AG09309 (cell line): ENCODE results near the gene C5.
A peak's percentile ranks its signal among the peaks of the same experiment; 100 is the strongest.
"Not testable (repeated sequence)": the region's sequence is repeated elsewhere in the genome, so short reads cannot be mapped to it uniquely, and the experiment has no call there.

ENCODE experiments used
- DNase-seq: peaks from one replicate; pipeline ENCODE4 v3.0.0-alpha.2; 2010; ENCODE audit warnings: low read depth
- H3K4me3 ChIP-seq: 2 replicates; pipeline ENCODE4 v1.5.1; 2011; ENCODE audit warnings: mild to moderate bottlenecking, low read depth, low read length, moderate library complexity; ENCODE audit not compliant: control insufficient read depth
- TF ChIP-seq, protein P1 (sequence below): IDR thresholded peaks from 2 replicates; pipeline ENCODE4 v1.5.1; 2011; ENCODE audit warnings: mild to moderate bottlenecking, low read depth, low read length, inconsistent platforms; ENCODE audit not compliant: insufficient read depth, control insufficient read depth; ENCODE audit errors: missing control alignments

The C5 gene

DNA sequence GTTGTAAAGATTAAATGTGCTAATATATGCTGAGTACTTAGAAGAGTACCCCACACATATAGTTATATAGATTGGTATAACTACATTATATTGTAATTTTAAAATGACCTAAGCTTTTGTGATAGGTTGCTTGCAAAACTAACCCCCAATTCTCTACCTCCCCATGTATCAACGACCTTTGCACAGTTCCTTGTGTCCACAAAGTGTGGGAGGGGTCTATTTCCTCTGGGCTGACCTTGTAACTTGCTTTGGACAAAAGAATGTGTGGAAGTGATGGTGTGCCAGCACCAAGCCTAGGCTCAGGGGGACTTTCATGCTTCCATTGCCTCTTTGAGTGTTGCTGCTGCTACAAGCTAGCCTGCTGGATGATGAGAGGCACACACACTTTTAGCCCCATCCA, 20.6 kb downstream of the C5 start:
- no peak for DNase-seq
- no peak overlapping the region for H3K4me3 ChIP-seq
- TF ChIP-seq, protein P1, sequence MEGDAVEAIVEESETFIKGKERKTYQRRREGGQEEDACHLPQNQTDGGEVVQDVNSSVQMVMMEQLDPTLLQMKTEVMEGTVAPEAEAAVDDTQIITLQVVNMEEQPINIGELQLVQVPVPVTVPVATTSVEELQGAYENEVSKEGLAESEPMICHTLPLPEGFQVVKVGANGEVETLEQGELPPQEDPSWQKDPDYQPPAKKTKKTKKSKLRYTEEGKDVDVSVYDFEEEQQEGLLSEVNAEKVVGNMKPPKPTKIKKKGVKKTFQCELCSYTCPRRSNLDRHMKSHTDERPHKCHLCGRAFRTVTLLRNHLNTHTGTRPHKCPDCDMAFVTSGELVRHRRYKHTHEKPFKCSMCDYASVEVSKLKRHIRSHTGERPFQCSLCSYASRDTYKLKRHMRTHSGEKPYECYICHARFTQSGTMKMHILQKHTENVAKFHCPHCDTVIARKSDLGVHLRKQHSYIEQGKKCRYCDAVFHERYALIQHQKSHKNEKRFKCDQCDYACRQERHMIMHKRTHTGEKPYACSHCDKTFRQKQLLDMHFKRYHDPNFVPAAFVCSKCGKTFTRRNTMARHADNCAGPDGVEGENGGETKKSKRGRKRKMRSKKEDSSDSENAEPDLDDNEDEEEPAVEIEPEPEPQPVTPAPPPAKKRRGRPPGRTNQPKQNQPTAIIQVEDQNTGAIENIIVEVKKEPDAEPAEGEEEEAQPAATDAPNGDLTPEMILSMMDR: no peak

DNA sequence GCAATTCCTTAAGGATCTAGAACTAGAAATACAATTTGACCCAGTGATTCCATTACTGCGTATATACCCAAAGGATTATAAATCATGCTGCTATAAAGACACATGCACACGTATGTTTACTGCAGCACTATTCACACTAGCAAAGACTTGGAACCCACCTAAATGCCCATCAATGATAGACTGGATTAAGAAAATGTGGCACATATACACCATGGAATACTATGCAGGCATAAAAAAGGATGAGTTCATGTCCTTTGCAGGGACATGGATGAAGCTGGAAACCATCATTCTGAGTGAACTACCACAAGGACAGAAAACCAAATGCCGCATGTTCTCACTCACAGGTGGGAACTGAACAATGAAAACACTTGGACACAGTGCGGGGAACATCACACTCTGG, 21.8 kb downstream of the C5 start:
- H3K4me3 ChIP-seq, DNase-seq: not testable (repeated sequence)

DNA sequence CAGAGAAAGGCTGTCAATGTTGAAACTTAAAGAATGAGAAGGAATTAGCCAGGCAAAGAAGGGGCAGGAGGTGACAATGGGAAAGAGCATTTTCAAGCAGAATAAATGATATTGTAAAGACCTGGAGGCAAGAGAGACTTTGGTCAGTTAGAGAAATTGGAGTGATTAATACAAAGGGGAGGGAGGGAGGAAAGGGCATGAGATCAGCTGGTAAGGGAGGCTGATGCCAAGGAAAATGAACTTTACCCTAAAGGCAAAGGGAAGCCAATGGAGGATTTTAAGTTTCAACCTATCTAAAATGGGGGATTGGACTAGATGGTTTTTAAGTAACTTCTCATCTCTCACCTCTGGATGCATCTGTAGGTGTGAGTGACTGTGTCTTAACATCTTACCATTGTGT, 23.3 kb downstream of the C5 start:
- no peak overlapping the region for H3K4me3 ChIP-seq
- TF ChIP-seq, protein P1: no peak
- DNase-seq: no peak

DNA sequence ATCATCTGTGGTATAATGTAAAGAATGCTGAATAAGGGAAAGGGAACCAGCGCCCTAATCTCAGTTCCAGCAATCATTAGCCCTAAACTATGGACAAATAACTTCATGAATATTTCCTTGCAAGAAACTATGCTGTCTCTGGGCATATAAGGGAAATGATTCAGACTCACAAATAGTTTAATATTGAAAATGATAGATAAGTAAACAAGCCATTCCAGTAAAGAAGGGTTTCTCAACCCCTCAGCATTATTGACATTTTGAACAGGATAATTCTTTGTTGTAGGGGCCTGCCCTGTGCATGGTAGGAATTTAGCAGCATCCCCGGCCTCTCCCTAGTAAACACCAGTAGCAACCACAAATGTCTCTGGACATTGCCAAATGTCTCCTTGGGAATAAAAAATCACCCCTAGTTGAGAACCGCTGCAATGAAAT, 23.8 kb downstream of the C5 start:
- TF ChIP-seq, protein P1: no peak
- H3K4me3 ChIP-seq: no peak overlapping the region
- no peak for DNase-seq

DNA sequence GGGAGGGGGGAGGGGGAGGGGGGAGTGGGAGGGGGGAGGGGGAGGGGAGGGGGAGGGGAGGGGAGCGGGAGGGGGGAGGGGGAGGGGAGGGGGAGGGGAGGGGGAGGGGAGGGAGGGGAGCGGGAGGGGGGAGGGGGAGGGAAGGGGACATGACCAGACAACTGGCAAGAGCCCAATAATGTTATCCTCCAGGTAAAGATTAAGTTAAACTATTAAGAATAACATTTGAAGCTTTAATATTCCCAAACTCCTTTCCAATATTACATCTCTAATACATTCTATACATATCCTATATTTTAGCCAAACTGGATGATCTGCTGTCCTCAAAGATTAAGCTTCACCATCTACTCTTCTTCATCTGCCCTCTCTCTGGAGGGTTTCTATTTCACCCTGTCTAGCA, 25.8 kb downstream of the C5 start:
- no peak overlapping the region for H3K4me3 ChIP-seq
- TF ChIP-seq, protein P1: no peak
- DNase-seq: no peak

DNA sequence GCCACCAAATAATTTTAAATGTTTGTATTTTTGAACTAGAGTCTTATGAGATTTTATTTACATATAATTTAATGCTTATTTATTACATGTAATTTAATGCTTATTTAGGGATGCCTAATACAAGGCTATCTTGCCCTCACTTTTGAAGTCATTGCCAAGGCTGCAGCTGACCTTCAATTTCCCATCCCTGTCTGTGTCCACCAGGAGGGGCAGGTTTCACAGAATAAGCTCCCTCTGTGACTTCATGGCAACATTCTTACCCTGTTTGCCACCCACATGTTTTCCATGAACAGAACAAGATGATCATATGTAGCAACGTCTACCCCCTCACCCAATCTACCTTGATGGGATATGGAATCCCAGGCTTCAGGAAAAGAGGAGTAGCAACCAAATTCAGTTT, 27.0 kb downstream of the C5 start:
- TF ChIP-seq, protein P1: peak; percentile 44
- no peak overlapping the region for H3K4me3 ChIP-seq
- DNase-seq: no peak

DNA sequence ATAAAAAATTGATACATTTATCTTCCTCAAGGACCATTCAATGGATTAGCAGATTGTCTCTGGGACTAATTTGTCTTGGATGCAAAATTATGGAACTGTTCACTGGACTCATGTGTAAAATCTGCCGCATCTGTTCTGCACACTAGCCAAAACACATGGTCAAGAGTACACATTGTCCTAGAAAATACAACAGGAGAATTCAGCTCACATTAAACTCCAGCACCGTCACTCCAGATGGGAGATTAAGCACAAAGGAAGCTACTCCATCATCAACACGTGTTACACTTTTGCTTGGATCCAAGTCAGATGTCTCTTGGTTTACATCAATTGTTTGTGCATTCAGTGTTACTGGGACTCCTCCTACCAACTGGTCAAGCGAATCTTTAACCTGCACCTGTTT, 28.8 kb downstream of the C5 start:
- TF ChIP-seq, protein P1: no peak
- no peak for DNase-seq
- H3K4me3 ChIP-seq: no peak overlapping the region

DNA sequence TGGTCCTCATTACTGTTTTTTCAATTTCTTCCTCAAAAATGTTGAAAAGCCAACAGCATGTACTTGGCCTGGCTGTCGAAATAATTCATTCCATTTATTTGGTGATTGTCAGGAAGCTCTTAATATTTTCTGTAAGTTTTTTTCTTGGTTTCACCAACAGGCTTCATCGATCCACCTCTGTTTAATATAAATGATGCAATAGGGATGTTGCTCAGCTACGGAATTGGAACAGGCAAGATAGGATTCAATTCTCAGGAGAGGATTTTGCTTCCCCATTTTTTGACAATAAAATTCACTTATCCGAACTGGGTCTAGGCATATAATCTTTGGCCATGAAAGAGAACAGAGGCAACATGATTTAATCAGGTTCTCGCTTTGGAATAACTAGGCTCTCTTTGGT, 30.8 kb downstream of the C5 start:
- no peak overlapping the region for H3K4me3 ChIP-seq
- DNase-seq: no peak
- TF ChIP-seq, protein P1: no peak
